Measurements from ENCODE around the gene LCE1D.

The LCE1D gene

GRCh38 chr1:152811671-152812070 lies 15.2 kb downstream of the LCE1D start, which contains the start of gene LCE1B:
Gene LCE1B (plus strand): TSS chr1:152811971. CDS start chr1:152812447, 476 bp downstream.
- DNase-seq (ENCODE audit: low read depth, low spot score), result no peak
- H3K36me3 ChIP-seq (ENCODE audit: insufficient read depth, insufficient read length, low read length), result no peaks in the 10 kb centered on the region
- H3K4me3 ChIP-seq (ENCODE audit: insufficient read length, low read depth), result no peak within 1 kb of the TSS
- no peaks in the 10 kb centered on the region for H3K27me3 ChIP-seq (ENCODE audit: insufficient read depth, insufficient read length)
- H3K9ac ChIP-seq (ENCODE audit: insufficient read length, low read depth), result no peak within 1 kb of the TSS
- TF ChIP-seq SUZ12 (IDR thresholded peaks at IDR 0.05; ENCODE audit: extremely low read depth, insufficient read depth, insufficient read length), result no peak
- no peak for TF ChIP-seq ZNF274 (IDR thresholded peaks at IDR 0.05; ENCODE audit: low read depth, low read length)
- TF ChIP-seq YY1 (IDR thresholded peaks at IDR 0.05; ENCODE audit: insufficient read depth, insufficient read length), result no peak
- no peaks in the 10 kb centered on the region for H3K9me3 ChIP-seq (ENCODE audit: insufficient read depth, low read length)
- H3K4me1 ChIP-seq (ENCODE audit: insufficient read depth, insufficient read length), result no peaks in the 10 kb centered on the region

- Histone ChIP-seq H3K9ac (ENCODE audit: insufficient read length, low read depth) (no peak overlapping the region), H3K27me3 (ENCODE audit: insufficient read depth, insufficient read length) (no peaks in the 10 kb centered on the region), H3K4me3 (ENCODE audit: insufficient read length, low read depth) (no peak overlapping the region), H3K4me1 (ENCODE audit: insufficient read depth, insufficient read length) (peaks cover 2% of the 10 kb centered on the region), H3K9me3 (ENCODE audit: insufficient read depth, low read length) (no peaks in the 10 kb centered on the region), H3K36me3 (ENCODE audit: insufficient read depth, insufficient read length, low read length) (no peaks in the 10 kb centered on the region)
- DNase-seq (ENCODE audit: low read depth, low spot score), result no peak
- TF ChIP-seq ZNF274 (IDR thresholded peaks at IDR 0.05; ENCODE audit: low read depth, low read length) (no peak), YY1 (IDR thresholded peaks at IDR 0.05; ENCODE audit: insufficient read depth, insufficient read length) (no peak), SUZ12 (IDR thresholded peaks at IDR 0.05; ENCODE audit: extremely low read depth, insufficient read depth, insufficient read length) (no peak)
Measured at GRCh38 chr1:152817309-152817708, 20.8 kb downstream of the LCE1D start.

GRCh38 chr1:152823294-152823693 lies 26.8 kb downstream of the LCE1D start:
- Histone ChIP-seq H3K9me3 (ENCODE audit: insufficient read depth, low read length) (no peaks in the 10 kb centered on the region), H3K36me3 (ENCODE audit: insufficient read depth, insufficient read length, low read length) (no peaks in the 10 kb centered on the region), H3K4me3 (ENCODE audit: insufficient read length, low read depth) (no peak overlapping the region), H3K9ac (ENCODE audit: insufficient read length, low read depth) (no peak overlapping the region), H3K4me1 (ENCODE audit: insufficient read depth, insufficient read length) (peaks cover 2% of the 10 kb centered on the region), H3K27me3 (ENCODE audit: insufficient read depth, insufficient read length) (no peaks in the 10 kb centered on the region)
- DNase-seq (ENCODE audit: low read depth, low spot score), result no peak
- TF ChIP-seq YY1 (IDR thresholded peaks at IDR 0.05; ENCODE audit: insufficient read depth, insufficient read length), result no peak
- no peak for TF ChIP-seq SUZ12 (IDR thresholded peaks at IDR 0.05; ENCODE audit: extremely low read depth, insufficient read depth, insufficient read length)
- no peak for TF ChIP-seq ZNF274 (IDR thresholded peaks at IDR 0.05; ENCODE audit: low read depth, low read length)

- Histone ChIP-seq H3K4me1 (ENCODE audit: insufficient read depth, insufficient read length) (no peaks in the 10 kb centered on the region), H3K9me3 (ENCODE audit: insufficient read depth, low read length) (no peaks in the 10 kb centered on the region), H3K4me3 (ENCODE audit: insufficient read length, low read depth) (no peak overlapping the region), H3K27me3 (ENCODE audit: insufficient read depth, insufficient read length) (no peaks in the 10 kb centered on the region), H3K9ac (ENCODE audit: insufficient read length, low read depth) (no peak overlapping the region), H3K36me3 (ENCODE audit: insufficient read depth, insufficient read length, low read length) (no peaks in the 10 kb centered on the region)
- DNase-seq (ENCODE audit: low read depth, low spot score), result no peak
- TF ChIP-seq YY1 (IDR thresholded peaks at IDR 0.05; ENCODE audit: insufficient read depth, insufficient read length) (no peak), SUZ12 (IDR thresholded peaks at IDR 0.05; ENCODE audit: extremely low read depth, insufficient read depth, insufficient read length) (no peak)
Measured at GRCh38 chr1:152824964-152825363, 28.4 kb downstream of the LCE1D start.

- H3K4me1 ChIP-seq (ENCODE audit: insufficient read depth, insufficient read length), result no peaks in the 10 kb centered on the region
- no peaks in the 10 kb centered on the region; the same call in 1 of the 2 replicates for H3K9me3 ChIP-seq (ENCODE audit: insufficient read depth, low read length)
- no peaks in the 10 kb centered on the region for H3K27me3 ChIP-seq (ENCODE audit: insufficient read depth, insufficient read length)
- no peak for DNase-seq (ENCODE audit: low read depth, low spot score)
- no peak within 1 kb of the TSS for H3K9ac ChIP-seq (ENCODE audit: insufficient read length, low read depth)
- no peaks in the 10 kb centered on the region for H3K36me3 ChIP-seq (ENCODE audit: insufficient read depth, insufficient read length, low read length)
- no peak within 1 kb of the TSS for H3K4me3 ChIP-seq (ENCODE audit: insufficient read length, low read depth)
- TF ChIP-seq SUZ12 (IDR thresholded peaks at IDR 0.05; ENCODE audit: extremely low read depth, insufficient read depth, insufficient read length) (no peak), ZNF274 (IDR thresholded peaks at IDR 0.05; ENCODE audit: low read depth, low read length) (no peak)
Measured at GRCh38 chr1:152827173-152827572, 30.7 kb downstream of the LCE1D start, which contains the start of gene LCE1A. Gene LCE1A (plus strand): TSS chr1:152827473. CDS start chr1:152827473, 0 bp downstream.

GRCh38 chr1:152836870-152837269 lies 40.3 kb downstream of the LCE1D start:
- Histone ChIP-seq H3K27me3 (ENCODE audit: insufficient read depth, insufficient read length) (no peaks in the 10 kb centered on the region), H3K9ac (ENCODE audit: insufficient read length, low read depth) (no peak overlapping the region), H3K4me3 (ENCODE audit: insufficient read length, low read depth) (no peak overlapping the region), H3K4me1 (ENCODE audit: insufficient read depth, insufficient read length) (no peaks in the 10 kb centered on the region), H3K36me3 (ENCODE audit: insufficient read depth, insufficient read length, low read length) (no peaks in the 10 kb centered on the region), H3K9me3 (ENCODE audit: insufficient read depth, low read length) (no peaks in the 10 kb centered on the region)
- no peak for DNase-seq (ENCODE audit: low read depth, low spot score)
- no peak for TF ChIP-seq SUZ12 (IDR thresholded peaks at IDR 0.05; ENCODE audit: extremely low read depth, insufficient read depth, insufficient read length)
- no peak for TF ChIP-seq ZNF274 (IDR thresholded peaks at IDR 0.05; ENCODE audit: low read depth, low read length)
- no peak for TF ChIP-seq YY1 (IDR thresholded peaks at IDR 0.05; ENCODE audit: insufficient read depth, insufficient read length)

GRCh38 chr1:152842556-152842955 lies 46.0 kb downstream of the LCE1D start, which contains the start of gene LCE6A:
Gene LCE6A (plus strand): TSS chr1:152842856. CDS start chr1:152843521, 665 bp downstream.
- H3K27me3 ChIP-seq (ENCODE audit: insufficient read depth, insufficient read length), result no peaks in the 10 kb centered on the region
- no peak for DNase-seq (ENCODE audit: low read depth, low spot score)
- no peak within 1 kb of the TSS for H3K4me3 ChIP-seq (ENCODE audit: insufficient read length, low read depth)
- TF ChIP-seq SUZ12 (IDR thresholded peaks at IDR 0.05; ENCODE audit: extremely low read depth, insufficient read depth, insufficient read length) (no peak), ZNF274 (IDR thresholded peaks at IDR 0.05; ENCODE audit: low read depth, low read length) (no peak), YY1 (IDR thresholded peaks at IDR 0.05; ENCODE audit: insufficient read depth, insufficient read length) (no peak)
- no peak within 1 kb of the TSS for H3K9ac ChIP-seq (ENCODE audit: insufficient read length, low read depth)
- no peaks in the 10 kb centered on the region for H3K36me3 ChIP-seq (ENCODE audit: insufficient read depth, insufficient read length, low read length)
- no peaks in the 10 kb centered on the region for H3K4me1 ChIP-seq (ENCODE audit: insufficient read depth, insufficient read length)
- no peaks in the 10 kb centered on the region for H3K9me3 ChIP-seq (ENCODE audit: insufficient read depth, low read length)
